T-helper 2 cell (primary cell): Measurements from ENCODE around the gene NEURL4.

Experiments
- DNase-seq, 5 experiments: peaks; one replicate each; pipeline versions ENCODE4 v3.0.0 to v3.0.0-alpha.2; 2012 to 2022

Gene NEURL4

DNA sequence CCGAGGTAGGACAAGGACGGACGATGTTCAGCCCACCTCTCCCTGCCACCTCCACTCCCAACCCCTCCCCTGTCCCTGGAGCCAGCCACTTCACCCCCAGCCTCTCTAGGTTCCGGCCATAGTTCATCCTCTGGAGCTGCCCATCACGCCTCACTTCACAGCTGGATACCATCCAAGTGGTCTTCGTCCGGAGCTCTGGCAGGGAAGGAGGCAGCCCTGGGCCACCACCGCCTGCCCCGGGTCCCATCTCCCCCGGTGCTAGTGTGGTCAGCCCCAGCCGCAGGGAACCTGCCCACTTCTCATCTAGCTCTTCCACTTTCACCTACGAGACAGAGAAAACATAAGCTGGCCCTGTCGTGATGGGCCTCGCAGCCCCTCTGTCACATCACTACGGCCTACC lies 7.7 kb downstream of the NEURL4 start:
- no peak for DNase-seq

- DNase-seq = no peak
These were observed 10.8 kb downstream of the NEURL4 start for GRCh38 chr17:7318121-7318860.

DNA sequence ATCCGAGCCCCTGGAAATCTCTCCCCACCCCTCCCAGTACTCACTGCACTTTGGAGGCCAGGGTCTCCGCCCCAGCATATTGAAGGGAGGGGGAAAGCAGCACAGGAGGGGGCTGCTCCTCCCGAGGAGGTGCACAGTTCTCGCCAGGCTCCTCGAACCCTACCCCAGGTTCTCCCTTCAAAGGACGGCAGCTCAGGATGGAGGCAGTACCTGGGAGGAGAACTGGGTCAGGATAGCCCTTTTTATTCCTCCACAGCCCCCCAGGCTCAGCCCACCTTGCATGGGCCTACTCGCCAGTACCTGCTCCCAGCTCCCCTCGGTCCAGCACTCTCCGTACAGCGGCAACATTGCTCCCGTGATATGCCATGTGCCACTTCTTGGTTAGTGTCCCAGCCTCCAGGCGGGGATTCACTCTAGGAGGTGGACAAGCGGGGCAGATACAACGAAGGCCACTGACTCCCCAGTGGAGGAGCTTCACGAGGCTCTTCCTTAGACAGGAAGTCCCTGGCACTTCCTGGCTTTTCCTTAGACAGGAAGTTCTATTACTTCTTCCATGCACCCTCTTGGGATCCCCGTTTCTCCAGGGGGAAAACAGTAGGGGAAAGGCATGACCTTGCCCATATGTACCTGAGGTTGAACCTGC lies 11.9 kb downstream of the NEURL4 start:
- no peak for DNase-seq

DNA sequence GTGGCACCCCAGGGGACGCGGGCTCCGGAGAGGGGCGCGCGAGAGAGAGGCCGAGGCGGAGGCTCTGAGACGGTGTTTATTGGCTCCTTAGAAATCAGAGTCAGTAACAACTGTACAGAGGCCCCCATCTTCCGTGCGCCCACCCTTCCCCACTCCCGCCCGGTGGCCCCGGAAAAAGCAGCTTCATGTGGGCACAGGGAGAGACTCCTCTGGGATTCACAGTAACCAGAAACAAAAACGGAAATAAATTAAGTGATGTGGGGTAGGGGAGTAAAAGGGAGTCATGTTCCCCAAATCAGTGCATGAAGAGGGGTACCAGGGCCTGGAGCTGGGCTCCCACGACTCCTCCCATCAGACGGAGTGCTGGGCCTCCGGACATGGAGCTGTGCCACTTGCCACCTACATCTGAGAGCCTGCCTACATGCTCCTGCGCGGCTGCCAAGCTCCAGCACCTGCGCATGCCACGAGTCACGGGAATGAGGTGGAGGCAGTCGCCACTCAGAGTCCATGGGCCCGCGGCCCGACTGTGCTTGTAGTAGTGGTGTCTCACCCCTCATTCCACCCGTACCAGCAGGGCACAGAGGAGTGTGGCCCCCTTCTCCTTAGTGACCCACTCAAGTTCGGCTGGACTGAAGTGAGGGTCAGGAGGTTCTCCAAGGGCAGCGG lies 13.4 kb downstream of the NEURL4 start:
- DNase-seq = no peak

- peak; percentile 86 to 95 (median 89) for DNase-seq
These were observed 14.2 kb downstream of the NEURL4 start, which contains the start of gene GPS2 for GRCh38 chr17:7314719-7315569. Gene GPS2 (minus strand): TSS chr17:7315360. CDS start chr17:7315052, 308 bp downstream.

GRCh38 chr17:7313890-7314718 lies 15.0 kb downstream of the NEURL4 start:
- DNase-seq = no peak

DNA sequence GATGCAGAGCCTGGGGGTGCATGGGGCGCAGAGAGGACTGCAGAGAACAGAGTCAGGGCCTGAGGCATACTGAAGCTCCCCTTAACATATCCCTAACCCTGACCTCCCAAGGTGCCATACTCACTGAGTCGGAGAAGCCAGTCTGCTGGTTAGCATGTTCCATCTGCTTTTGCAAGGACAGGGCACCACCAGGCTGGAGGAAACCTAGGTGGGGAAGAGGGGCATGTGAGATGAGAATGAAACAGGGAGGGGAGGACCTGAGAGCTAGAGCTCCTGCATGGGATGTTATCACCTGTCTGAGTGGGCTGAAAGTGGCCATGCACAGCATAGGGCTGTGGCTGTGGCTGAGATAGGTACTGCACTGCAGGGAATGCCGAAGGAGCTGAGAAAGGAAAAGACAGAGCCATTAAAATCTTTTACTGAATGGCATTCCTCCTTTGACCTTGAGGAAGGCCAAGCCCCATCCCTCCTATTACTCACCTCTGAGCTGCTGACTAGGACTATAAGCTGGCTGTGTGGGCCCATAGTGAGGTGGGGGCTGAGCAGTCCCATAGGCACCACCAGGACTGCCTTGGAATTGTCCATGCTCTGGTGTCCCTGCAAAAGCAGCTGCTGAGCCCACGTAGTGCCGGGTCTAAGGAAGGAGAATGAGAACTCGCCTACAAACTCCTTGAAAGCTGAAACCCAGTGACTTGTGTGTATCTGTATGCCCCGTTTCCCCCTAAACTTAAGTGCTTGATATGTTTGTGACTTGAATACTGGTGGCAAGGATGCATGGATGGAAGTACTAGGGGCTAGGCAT lies 15.8 kb downstream of the NEURL4 start:
- no peak for DNase-seq

- no peak for DNase-seq
These were observed 16.6 kb downstream of the NEURL4 start for GRCh38 chr17:7312432-7313087.

DNA sequence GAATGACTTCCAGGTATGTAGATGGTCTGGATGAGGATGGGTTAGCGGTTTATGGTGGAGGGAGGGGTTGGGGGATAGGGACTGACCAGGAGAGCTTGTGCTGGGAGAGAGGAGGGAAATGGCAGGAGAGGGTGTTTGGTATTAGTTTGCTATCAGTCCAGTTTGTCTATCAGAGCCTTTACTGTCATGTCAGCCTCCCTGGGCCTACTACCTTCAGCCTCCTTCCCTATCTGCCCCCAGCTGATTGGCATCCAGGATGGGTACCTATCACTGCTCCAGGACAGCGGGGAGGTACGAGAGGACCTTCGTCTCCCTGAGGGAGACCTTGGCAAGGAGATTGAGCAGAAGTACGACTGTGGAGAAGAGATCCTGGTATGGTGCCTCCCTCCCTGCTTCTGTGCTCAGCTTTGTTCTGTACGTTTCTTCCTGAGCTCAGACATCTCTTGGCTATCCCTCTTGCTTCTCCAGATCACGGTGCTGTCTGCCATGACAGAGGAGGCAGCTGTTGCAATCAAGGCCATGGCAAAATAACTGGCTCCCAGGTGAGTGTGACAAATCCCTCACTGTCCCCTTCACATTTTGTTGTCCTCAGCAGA lies 17.9 kb downstream of the NEURL4 start:
- DNase-seq = no peak

DNA sequence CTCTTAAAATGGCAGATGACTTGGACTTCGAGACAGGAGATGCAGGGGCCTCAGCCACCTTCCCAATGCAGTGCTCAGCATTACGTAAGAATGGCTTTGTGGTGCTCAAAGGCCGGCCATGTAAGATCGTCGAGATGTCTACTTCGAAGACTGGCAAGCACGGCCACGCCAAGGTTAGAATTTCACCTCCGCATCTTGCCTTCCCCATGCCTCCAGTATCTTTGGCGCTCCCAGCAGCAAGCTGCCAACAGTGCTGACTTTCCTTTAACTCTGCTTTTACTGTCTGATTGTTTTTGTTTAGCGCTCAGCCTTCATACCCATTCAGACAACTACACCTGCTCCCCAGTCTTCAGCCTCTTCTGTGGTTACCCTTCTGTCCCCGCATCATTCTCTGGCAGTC lies 19.5 kb downstream of the NEURL4 start:
- DNase-seq = no peak

- peak; percentile 62 to 95 (median 85) for DNase-seq
These were observed 20.3 kb downstream of the NEURL4 start for GRCh38 chr17:7308625-7309433.

DNA sequence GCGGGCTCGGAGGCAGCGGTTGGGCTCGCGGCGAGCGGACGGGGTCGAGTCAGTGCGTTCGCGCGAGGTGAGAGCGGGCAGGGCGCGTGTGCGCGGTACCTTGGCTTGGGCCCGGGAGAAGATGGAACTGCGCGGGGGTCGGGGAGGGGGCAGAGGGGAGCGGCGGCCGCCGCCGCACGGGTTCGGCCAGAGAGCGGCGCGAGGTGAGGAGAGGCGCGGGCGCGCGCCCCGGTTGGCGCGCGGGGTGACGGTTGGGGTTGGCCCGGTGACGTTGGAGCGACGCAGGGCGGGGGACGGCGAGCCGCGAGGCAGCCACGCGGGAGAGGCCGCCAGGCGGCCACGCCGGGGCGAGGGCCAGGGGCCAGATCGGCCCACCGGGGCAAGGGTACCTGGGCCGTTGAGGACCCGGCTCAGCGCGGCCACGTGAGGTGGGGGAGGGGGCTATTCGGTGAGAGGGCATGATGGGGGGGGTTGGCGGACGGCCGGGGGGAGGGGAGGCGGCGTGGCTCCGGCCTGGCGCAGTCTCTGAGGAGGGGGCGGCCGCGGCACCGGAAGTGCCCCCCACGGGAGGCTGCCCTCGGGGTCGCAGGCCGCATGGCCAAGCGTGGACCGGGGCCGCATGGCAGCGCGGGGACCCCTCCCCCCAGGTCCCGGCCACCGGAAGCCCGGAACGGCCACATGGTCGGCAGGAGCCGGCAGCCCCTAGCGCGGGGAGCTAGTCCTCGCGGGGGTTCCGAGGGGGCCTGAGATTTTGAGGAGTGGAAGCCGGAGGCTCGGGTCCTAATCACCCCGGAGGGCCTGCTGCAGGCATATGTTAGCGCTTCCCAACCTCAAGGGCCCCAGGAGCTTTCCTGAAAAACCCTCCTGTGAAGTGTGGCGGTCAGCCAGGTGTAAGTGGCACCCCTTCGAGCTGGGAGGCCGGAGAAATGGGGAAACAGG lies 21.2 kb downstream of the NEURL4 start:
- peak in 4 of 5 experiments; percentile 29 to 78 (median 57) for DNase-seq

- DNase-seq = peak; percentile 100
These were observed 22.0 kb downstream of the NEURL4 start, which contains the start of gene EIF5A for GRCh38 chr17:7306911-7307685. Gene EIF5A (plus strand): TSS chr17:7307628. CDS start chr17:7309636, 2,008 bp downstream.

DNA sequence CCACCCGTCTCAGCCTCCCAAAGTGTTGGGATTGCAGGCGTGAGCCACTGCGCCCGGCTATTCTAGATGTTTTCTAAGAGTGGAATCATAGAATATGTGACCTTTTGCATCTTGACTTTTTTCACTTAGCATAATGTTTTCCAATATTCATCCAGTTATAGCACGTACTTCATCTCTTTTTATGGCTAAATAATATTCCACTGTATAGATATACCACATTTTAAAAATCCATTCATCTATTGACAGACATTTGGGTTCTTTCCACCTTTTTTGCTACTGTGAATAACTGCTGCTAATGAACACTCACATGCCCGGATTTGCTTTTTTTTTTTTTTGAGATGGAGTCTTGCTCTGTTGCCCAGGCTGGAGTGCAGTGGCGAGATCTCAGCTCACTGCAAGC lies 25.0 kb downstream of the NEURL4 start:
- DNase-seq = no peak

DNA sequence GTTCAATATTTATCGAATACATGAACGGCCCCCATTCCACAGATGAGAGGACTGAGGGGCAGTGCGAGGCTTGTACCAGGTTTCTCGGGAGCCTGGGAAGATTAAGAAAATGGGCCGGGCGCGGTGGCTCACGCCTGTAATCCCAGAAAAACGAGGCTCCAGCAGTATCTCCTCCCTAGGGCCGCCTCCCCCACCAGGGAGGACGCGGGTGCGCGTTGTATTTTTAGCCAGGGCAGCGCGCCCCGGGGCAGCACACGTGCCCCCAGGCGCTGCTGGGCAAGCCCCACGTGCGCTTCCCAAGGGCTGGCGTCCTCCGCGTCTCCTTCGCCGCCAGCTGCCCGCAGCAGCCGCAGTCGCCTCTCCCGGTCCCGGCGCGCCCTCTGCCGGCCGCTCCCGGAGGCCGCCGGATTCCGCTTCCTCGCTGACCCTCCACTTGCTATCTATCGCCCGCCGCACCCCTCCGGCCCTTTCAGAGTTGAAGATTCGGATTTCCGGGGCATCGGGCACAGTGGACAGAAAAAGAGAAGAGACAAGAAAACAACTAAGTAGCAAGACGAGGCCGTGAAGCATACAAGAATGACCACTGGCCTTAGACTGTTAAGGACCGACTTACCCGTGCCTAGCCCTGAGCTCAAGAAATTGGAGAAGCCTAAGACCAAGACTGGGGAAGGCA lies 32.8 kb downstream of the NEURL4 start:
- peak; percentile 40 to 62 (median 52) for DNase-seq
